Measurements from ENCODE around the gene IGSF8.

DNA sequence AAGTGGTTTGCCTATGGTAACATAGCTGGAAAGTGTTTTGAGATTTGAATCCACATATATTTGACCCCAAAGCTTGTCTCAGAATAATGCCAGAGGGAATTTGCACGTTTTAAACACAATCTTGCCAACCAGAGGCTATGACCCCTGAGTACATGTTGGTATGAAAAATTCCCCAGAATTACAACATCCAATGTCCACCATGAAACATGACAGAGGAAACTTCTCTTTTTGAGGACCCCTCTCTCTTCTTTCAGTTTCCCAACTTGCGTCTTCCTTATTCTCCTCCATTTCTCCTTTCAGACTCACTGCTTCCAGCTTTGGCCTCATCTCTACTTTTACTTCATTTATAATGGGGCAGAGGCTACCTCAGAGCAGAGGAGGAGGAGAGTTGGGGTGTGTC is 22.6 kb downstream of the IGSF8 start:
- TF ChIP-seq, protein P1, sequence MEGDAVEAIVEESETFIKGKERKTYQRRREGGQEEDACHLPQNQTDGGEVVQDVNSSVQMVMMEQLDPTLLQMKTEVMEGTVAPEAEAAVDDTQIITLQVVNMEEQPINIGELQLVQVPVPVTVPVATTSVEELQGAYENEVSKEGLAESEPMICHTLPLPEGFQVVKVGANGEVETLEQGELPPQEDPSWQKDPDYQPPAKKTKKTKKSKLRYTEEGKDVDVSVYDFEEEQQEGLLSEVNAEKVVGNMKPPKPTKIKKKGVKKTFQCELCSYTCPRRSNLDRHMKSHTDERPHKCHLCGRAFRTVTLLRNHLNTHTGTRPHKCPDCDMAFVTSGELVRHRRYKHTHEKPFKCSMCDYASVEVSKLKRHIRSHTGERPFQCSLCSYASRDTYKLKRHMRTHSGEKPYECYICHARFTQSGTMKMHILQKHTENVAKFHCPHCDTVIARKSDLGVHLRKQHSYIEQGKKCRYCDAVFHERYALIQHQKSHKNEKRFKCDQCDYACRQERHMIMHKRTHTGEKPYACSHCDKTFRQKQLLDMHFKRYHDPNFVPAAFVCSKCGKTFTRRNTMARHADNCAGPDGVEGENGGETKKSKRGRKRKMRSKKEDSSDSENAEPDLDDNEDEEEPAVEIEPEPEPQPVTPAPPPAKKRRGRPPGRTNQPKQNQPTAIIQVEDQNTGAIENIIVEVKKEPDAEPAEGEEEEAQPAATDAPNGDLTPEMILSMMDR (IDR thresholded peaks at IDR 0.05), result no peak
- no peak for TF ChIP-seq POLR2A (IDR thresholded peaks at IDR 0.05)
- no peak for TF ChIP-seq POLR2AphosphoS5 (IDR thresholded peaks at IDR 0.05)
